IMR-90 (cell line): Measurements from ENCODE around the gene NCDN. TPM values are rescaled to one million over a fixed set of nuclear protein-coding genes. Genes with fewer than 3 reads are reported as not detected.

ENCODE experiments used
- ATAC-seq: fragments of 200-7000 bp; cut with Tn5 transposase; 2 replicates; pipeline ENCODE4 v1.9.1; 2020; ENCODE audit warnings: low read depth, mild to moderate bottlenecking, moderate library complexity
- BruUV-seq: library from RNA; stranded (reverse); fragments of 400-500 nt; replicated peaks from 2 replicates; lab custom pipeline; 2021; lab: Mats Ljungman, UMichigan
- CTCF ChIA-PET: fragments of 300-600 bp; formaldehyde crosslinking; extraction: SDS; loops from one replicate; lab custom pipeline; 2021; ENCODE audit warnings: antibody characterized with exemption; lab: Yijun Ruan, JAX
- POLR2A ChIA-PET: fragments of 300-600 bp; sonication (Branson Sonifier 250); formaldehyde crosslinking; loops from one replicate; lab custom pipeline; 2022; ENCODE audit warnings: antibody characterized with exemption; ENCODE audit not compliant: unreplicated experiment; lab: Charles Lee
- DNase-seq: peaks from one replicate; pipeline ENCODE4 v3.0.0; 2013
- H2AFZ ChIP-seq: replicated peaks from 2 replicates; pipeline ENCODE3; 2013; ENCODE audit warnings: low read length, mild to moderate bottlenecking; ENCODE audit not compliant: poor library complexity
- H2AK5ac ChIP-seq: 2 replicates; pipeline ENCODE4 v1.6.1; 2013; ENCODE audit warnings: low read depth, low read length, inconsistent platforms
- H2AK9ac ChIP-seq: replicated peaks from 2 replicates; pipeline ENCODE3; 2013; ENCODE audit warnings: mild to moderate bottlenecking, low read depth, low read length, moderate library complexity; ENCODE audit not compliant: poor library complexity
- H2BK120ac ChIP-seq: 2 replicates; pipeline ENCODE4 v1.6.1; 2013; ENCODE audit warnings: low read depth, low read length, inconsistent platforms
- H2BK15ac ChIP-seq: 3 replicates; pipeline ENCODE4 v1.6.1; 2013; ENCODE audit warnings: low read depth, low read length, inconsistent platforms
- H2BK20ac ChIP-seq: 2 replicates; pipeline ENCODE4 v1.6.1; 2013; ENCODE audit warnings: low read depth, mild to moderate bottlenecking, inconsistent platforms, low read length, moderate library complexity
- H2BK5ac ChIP-seq: 2 replicates; pipeline ENCODE4 v1.6.1; 2013; ENCODE audit warnings: mild to moderate bottlenecking, low read depth, low read length, inconsistent platforms; ENCODE audit not compliant: poor library complexity, severe bottlenecking
- H3K14ac ChIP-seq: replicated peaks from 2 replicates; pipeline ENCODE4 v1.6.1; 2013; ENCODE audit warnings: low read depth, low read length, inconsistent platforms
- H3K18ac ChIP-seq: 2 replicates; pipeline ENCODE4 v1.6.1; 2013; ENCODE audit warnings: low read depth, low read length, control low read depth
- H3K23ac ChIP-seq: 2 replicates; pipeline ENCODE4 v1.6.1; 2013; ENCODE audit warnings: low read depth, low read length, inconsistent platforms
- H3K27ac ChIP-seq: 2 replicates; pipeline ENCODE4 v1.5.1; 2013; ENCODE audit warnings: mild to moderate bottlenecking, control low read depth, low read length; ENCODE audit not compliant: insufficient read depth
- H3K27me3 ChIP-seq: 2 replicates; pipeline ENCODE4 v1.6.1; 2013; ENCODE audit warnings: low read length; ENCODE audit not compliant: control insufficient read depth, insufficient read depth
- H3K36me3 ChIP-seq: 2 replicates; pipeline ENCODE4 v1.6.1; 2013; ENCODE audit warnings: low read length, mixed read lengths; ENCODE audit not compliant: control insufficient read depth, insufficient read depth
- H3K4ac ChIP-seq: 2 replicates; pipeline ENCODE4 v1.6.1; 2013; ENCODE audit warnings: low read depth, low read length, inconsistent platforms
- H3K4me1 ChIP-seq: 2 replicates; pipeline ENCODE4 v1.6.1; 2013; ENCODE audit warnings: low read length, mixed read lengths; ENCODE audit not compliant: control insufficient read depth, insufficient read depth
- H3K4me2 ChIP-seq: 2 replicates; pipeline ENCODE4 v1.6.1; 2013; ENCODE audit warnings: low read depth, mild to moderate bottlenecking, control low read depth, low read length, moderate library complexity
- H3K4me3 ChIP-seq: 2 replicates; pipeline ENCODE4 v1.5.1; 2013; ENCODE audit warnings: low read depth, mild to moderate bottlenecking, control low read depth, low read length, moderate library complexity; ENCODE audit not compliant: insufficient read depth
- H3K56ac ChIP-seq: 2 replicates; pipeline ENCODE4 v1.6.1; 2013; ENCODE audit warnings: low read length, inconsistent platforms; ENCODE audit not compliant: insufficient read depth; ENCODE audit errors: extremely low read depth
- H3K79me1 ChIP-seq, 2 experiments: 2 replicates each; pipeline ENCODE4 v1.6.1; 2013; ENCODE audit warnings: low read length in 2 of 2, inconsistent platforms in 1 of 2, low read depth in 1 of 2
- H3K9ac ChIP-seq: 2 replicates; pipeline ENCODE4 v1.6.1; 2013; ENCODE audit warnings: low read depth, low read length, control low read depth
- H3K9me1 ChIP-seq: 2 replicates; pipeline ENCODE4 v1.6.1; 2013; ENCODE audit warnings: low read length, inconsistent platforms; ENCODE audit not compliant: insufficient read depth
- H3K9me3 ChIP-seq: 2 replicates; pipeline ENCODE4 v1.6.1; 2013; ENCODE audit warnings: low read length; ENCODE audit not compliant: control insufficient read depth, insufficient read depth
- H4K20me1 ChIP-seq: 2 replicates; pipeline ENCODE4 v1.6.1; 2013; ENCODE audit warnings: low read length, inconsistent platforms; ENCODE audit not compliant: insufficient read depth
- H4K5ac ChIP-seq: 2 replicates; pipeline ENCODE4 v1.6.1; 2013; ENCODE audit warnings: mild to moderate bottlenecking, low read depth, low read length, control low read depth
- H4K8ac ChIP-seq, 2 experiments: 2 replicates each; pipeline ENCODE4 v1.6.1; 2013; ENCODE audit warnings: low read depth in 2 of 2, low read length in 2 of 2, control low read depth in 1 of 2, inconsistent platforms in 1 of 2
- H4K91ac ChIP-seq: 2 replicates; pipeline ENCODE4 v1.6.1; 2013; ENCODE audit warnings: low read depth, low read length, inconsistent platforms; ENCODE audit not compliant: insufficient read depth
- BHLHE40 ChIP-seq: fragments of 150-350 bp; IDR thresholded peaks from 2 replicates; pipeline ENCODE4 v1.6.1; 2016; ENCODE audit warnings: mild to moderate bottlenecking, low read depth, low read length
- CEBPB ChIP-seq: IDR thresholded peaks from 2 replicates; pipeline ENCODE4 v1.6.1; 2012; ENCODE audit warnings: low read depth, low read length, improper control_type of control experiment
- CHD1 ChIP-seq: IDR thresholded peaks from 2 replicates; pipeline ENCODE4 v1.6.1; 2012; ENCODE audit warnings: low read depth, low read length, improper control_type of control experiment
- FOS ChIP-seq: fragments of 150-350 bp; IDR thresholded peaks from 2 replicates; pipeline ENCODE4 v1.6.1; 2016; ENCODE audit warnings: low read depth, low read length
- MAFK ChIP-seq: IDR thresholded peaks from 2 replicates; pipeline ENCODE4 v1.6.1; 2012; ENCODE audit warnings: low read depth, low read length, improper control_type of control experiment
- MAZ ChIP-seq: IDR thresholded peaks from 2 replicates; pipeline ENCODE4 v1.6.1; 2012; ENCODE audit warnings: low read depth, mild to moderate bottlenecking, low read length, improper control_type of control experiment, moderate library complexity, borderline replicate concordance
- MXI1 ChIP-seq: IDR thresholded peaks from 2 replicates; pipeline ENCODE4 v1.6.1; 2012; ENCODE audit warnings: low read depth, mild to moderate bottlenecking, low read length, moderate library complexity, borderline replicate concordance
- NFE2L2 ChIP-seq: fragments of 150-350 bp; IDR thresholded peaks from 2 replicates; pipeline ENCODE4 v1.6.1; 2016; ENCODE audit warnings: low read depth, mild to moderate bottlenecking, low read length
- POLR2A ChIP-seq: IDR thresholded peaks from 2 replicates; pipeline ENCODE4 v1.6.1; 2012; ENCODE audit warnings: mild to moderate bottlenecking, low read depth, low read length
- RAD21 ChIP-seq: IDR thresholded peaks from 2 replicates; pipeline ENCODE4 v1.6.1; 2012; ENCODE audit warnings: low read length, improper control_type of control experiment
- RCOR1 ChIP-seq: IDR thresholded peaks from 2 replicates; pipeline ENCODE4 v1.6.1; 2012; ENCODE audit warnings: mild to moderate bottlenecking, low read length, improper control_type of control experiment; ENCODE audit not compliant: insufficient replicate concordance
- RFX5 ChIP-seq: IDR thresholded peaks from 2 replicates; pipeline ENCODE4 v1.8.0; 2012; ENCODE audit warnings: low read depth, mild to moderate bottlenecking, low read length, moderate library complexity
- SMC3 ChIP-seq: fragments of 150-350 bp; IDR thresholded peaks from 2 replicates; pipeline ENCODE4 v1.6.1; 2016; ENCODE audit warnings: low read depth, mild to moderate bottlenecking, antibody characterized with exemption, low read length, moderate library complexity
- WGBS, 2 experiments: methylation state at CpG; one replicate each; pipeline versions ENCODE4 v1.1.5 to v1.1.7; 2013; ENCODE audit warnings: missing lambda C conversion rate in 2 of 2; ENCODE audit not compliant: insufficient read length in 1 of 2; ENCODE audit errors: extremely low coverage in 2 of 2; 5-methylcytosine and 5-hydroxymethylcytosine counted together
- dilution Hi-C: fragments of 300-500 bp; cut with HindIII; formaldehyde crosslinking; loops from one replicate; pipeline ENCODE4 v1.14.3; 2018; ENCODE audit warnings: low sequenced_read_pairs; ENCODE audit not compliant: unreplicated experiment
- in situ Hi-C: fragments of 300-500 bp; cut with MboI; formaldehyde crosslinking; loops from 3 replicates; pipeline ENCODE4 v1.14.3; 2019; ENCODE audit warnings: low sequenced_read_pairs, inconsistent platforms, mixed read lengths
- intact Hi-C: fragments of 100-400 bp; cut with micrococcal nuclease; formaldehyde crosslinking; loops from 2 replicates; pipeline ENCODE4 v1.10.0; 2022
- polyA plus RNA-seq, 3 experiments: library from polyadenylated mRNA; depleted of rRNA; stranded (reverse); fragments of >200 nt; gene quantifications; 2 replicates each; pipeline ENCODE4 v1.2.3, GENCODE V29; 2012; ENCODE audit warnings: low replicate concordance in 1 of 3
- total RNA-seq: library from RNA; depleted of rRNA; stranded (reverse); fragments of >200 nt; gene quantifications from 2 replicates; pipeline ENCODE4 v1.2.3, GENCODE V29; 2012
- TF ChIP-seq, protein P1 (sequence below): fragments of 150-350 bp; IDR thresholded peaks from 2 replicates; pipeline ENCODE4 v1.6.1; 2016; ENCODE audit warnings: low read depth, mild to moderate bottlenecking, low read length, moderate library complexity, borderline replicate concordance
- TF ChIP-seq, protein P2 (sequence below): conservative IDR thresholded peaks from 2 replicates; pipeline ENCODE4 v1.5.1; 2012; ENCODE audit warnings: mild to moderate bottlenecking, low read depth, low read length, improper control_type of control experiment
- TF ChIP-seq, protein P3 (sequence below): fragments of 150-350 bp; IDR thresholded peaks from 2 replicates; pipeline ENCODE4 v1.6.1; 2017; ENCODE audit warnings: mild to moderate bottlenecking, antibody characterized with exemption, low read length, low read depth

The NCDN gene
- total and polyA plus RNA-seq, 2 of the 4 experiments (the other 2 are of a cell fraction), result 10.0 to 38.8 TPM

DNA sequence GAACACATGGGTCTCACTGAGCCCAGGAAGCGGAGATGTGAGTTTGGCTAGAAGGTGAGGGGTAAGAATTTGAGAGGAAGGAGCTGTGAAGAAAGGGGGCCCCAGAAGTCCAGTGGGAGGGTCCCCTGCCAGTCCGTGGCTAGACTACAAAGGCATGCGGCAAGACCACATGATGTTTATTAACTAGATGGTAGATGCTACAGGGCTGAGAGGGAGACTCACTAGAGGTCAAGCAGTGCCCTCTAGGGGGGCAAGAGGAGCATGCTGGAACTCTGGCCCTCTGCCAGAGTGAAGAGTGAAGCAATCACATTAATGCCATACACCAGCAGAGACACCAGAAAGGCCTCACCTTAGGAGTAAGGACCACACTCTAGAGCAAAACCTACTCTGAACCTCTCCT, 12.6 kb upstream of the NCDN start:
- ATAC-seq (peak; percentile 80), DNase-seq (peak; percentile 45)
- no peak overlapping the region for H3K4me3 ChIP-seq
- H3K27me3 ChIP-seq, result no peaks in the 10 kb centered on the region
- H2BK120ac ChIP-seq, result no peak overlapping the region
- H3K9me3 ChIP-seq, result no peaks in the 10 kb centered on the region
- intact Hi-C loops, result no loop called here
- no peak overlapping the region for H2AK5ac ChIP-seq
- POLR2A ChIA-PET, result no interaction called here
- 80% methylated on average over 1 of the region's 3 CpGs; no CpG with 5 or more reads in 1 of the 2 experiments for WGBS, 2 experiments
- H2BK20ac ChIP-seq, result no peak overlapping the region
- no peak overlapping the region for H2AFZ ChIP-seq
- no peak overlapping the region for H3K4me2 ChIP-seq
- no peak overlapping the region for H3K56ac ChIP-seq
- H3K9me1 ChIP-seq, result peaks cover 15% of the 10 kb centered on the region
- no peak overlapping the region for H4K91ac ChIP-seq
- H2BK5ac ChIP-seq, result no peak overlapping the region
- H3K79me1 ChIP-seq, result peaks cover 24 to 65% of the 10 kb centered on the region in 2 experiments
- no peak overlapping the region for H2BK15ac ChIP-seq
- H3K36me3 ChIP-seq, result peaks cover 4% of the 10 kb centered on the region
- no peak overlapping the region for H4K5ac ChIP-seq
- H3K4me1 ChIP-seq, result peaks cover 13% of the 10 kb centered on the region
- no peak overlapping the region for H3K14ac ChIP-seq
- no peak overlapping the region for H3K27ac ChIP-seq
- CTCF ChIA-PET, result interaction anchor here (0.6 to 1.7 kb wide), 3 partner anchors 92 to 138 kb away, joined by 3 to 11 read pairs (median 3); no protein-coding TSS in a partner anchor
- no peak overlapping the region for H2AK9ac ChIP-seq
- TF ChIP-seq CHD1, result no peak
- TF ChIP-seq RAD21, result peak; percentile 25; the same call in 1 of the 2 replicates
- no peak for TF ChIP-seq RFX5
- TF ChIP-seq, protein P1, sequence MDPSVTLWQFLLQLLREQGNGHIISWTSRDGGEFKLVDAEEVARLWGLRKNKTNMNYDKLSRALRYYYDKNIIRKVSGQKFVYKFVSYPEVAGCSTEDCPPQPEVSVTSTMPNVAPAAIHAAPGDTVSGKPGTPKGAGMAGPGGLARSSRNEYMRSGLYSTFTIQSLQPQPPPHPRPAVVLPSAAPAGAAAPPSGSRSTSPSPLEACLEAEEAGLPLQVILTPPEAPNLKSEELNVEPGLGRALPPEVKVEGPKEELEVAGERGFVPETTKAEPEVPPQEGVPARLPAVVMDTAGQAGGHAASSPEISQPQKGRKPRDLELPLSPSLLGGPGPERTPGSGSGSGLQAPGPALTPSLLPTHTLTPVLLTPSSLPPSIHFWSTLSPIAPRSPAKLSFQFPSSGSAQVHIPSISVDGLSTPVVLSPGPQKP, result no peak
- TF ChIP-seq MAZ, result no peak
- TF ChIP-seq, protein P2, sequence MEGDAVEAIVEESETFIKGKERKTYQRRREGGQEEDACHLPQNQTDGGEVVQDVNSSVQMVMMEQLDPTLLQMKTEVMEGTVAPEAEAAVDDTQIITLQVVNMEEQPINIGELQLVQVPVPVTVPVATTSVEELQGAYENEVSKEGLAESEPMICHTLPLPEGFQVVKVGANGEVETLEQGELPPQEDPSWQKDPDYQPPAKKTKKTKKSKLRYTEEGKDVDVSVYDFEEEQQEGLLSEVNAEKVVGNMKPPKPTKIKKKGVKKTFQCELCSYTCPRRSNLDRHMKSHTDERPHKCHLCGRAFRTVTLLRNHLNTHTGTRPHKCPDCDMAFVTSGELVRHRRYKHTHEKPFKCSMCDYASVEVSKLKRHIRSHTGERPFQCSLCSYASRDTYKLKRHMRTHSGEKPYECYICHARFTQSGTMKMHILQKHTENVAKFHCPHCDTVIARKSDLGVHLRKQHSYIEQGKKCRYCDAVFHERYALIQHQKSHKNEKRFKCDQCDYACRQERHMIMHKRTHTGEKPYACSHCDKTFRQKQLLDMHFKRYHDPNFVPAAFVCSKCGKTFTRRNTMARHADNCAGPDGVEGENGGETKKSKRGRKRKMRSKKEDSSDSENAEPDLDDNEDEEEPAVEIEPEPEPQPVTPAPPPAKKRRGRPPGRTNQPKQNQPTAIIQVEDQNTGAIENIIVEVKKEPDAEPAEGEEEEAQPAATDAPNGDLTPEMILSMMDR, result peak; percentile 33
- no peak for TF ChIP-seq MXI1
- no peak for TF ChIP-seq POLR2A
- TF ChIP-seq, protein P3, sequence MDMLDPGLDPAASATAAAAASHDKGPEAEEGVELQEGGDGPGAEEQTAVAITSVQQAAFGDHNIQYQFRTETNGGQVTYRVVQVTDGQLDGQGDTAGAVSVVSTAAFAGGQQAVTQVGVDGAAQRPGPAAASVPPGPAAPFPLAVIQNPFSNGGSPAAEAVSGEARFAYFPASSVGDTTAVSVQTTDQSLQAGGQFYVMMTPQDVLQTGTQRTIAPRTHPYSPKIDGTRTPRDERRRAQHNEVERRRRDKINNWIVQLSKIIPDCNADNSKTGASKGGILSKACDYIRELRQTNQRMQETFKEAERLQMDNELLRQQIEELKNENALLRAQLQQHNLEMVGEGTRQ, result no peak
- TF ChIP-seq SMC3, result no peak
- TF ChIP-seq BHLHE40, result no peak
- peak; percentile 76 for TF ChIP-seq CEBPB
- TF ChIP-seq NFE2L2, result no peak
- TF ChIP-seq RCOR1, result no peak
- no peak for TF ChIP-seq MAFK
- no peak for TF ChIP-seq FOS
- H3K4ac ChIP-seq, result no peak overlapping the region
- H3K18ac ChIP-seq, result no peak overlapping the region
- no peak overlapping the region for H3K23ac ChIP-seq
- no peak overlapping the region for H3K9ac ChIP-seq
- dilution Hi-C loops, result no loop called here
- no TSS peak for BruUV-seq
- H4K8ac ChIP-seq, result no peak overlapping the region
- in situ Hi-C loops, result no loop called here
- H4K20me1 ChIP-seq, result peaks cover 13% of the 10 kb centered on the region; the same call in 1 of the 2 replicates
